Measurements from ENCODE around the gene OSBPL10.
A peak's percentile ranks its signal among the peaks of the same experiment; 100 is the strongest.

The OSBPL10 gene

DNA sequence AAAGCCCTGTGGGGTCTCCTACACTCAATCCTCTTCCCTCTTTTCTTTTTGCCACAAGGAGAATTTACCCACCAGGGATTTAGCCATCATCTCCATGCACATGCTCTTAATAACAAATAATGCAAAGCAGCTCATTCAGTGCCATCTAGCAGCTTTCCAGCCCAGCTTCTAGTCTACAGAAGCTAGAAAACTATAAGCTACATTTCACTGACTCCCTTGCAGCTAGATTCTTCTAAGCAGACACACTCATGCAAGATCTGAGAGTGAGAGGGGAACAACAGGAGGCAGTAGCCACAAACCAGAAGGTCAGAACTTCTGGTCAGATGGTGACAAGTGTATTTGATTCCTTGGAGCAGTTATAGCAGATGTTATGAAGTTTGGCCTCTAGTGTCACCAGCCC lies 25.5 kb downstream of the OSBPL10 start:
- no peak for DNase-seq

DNA sequence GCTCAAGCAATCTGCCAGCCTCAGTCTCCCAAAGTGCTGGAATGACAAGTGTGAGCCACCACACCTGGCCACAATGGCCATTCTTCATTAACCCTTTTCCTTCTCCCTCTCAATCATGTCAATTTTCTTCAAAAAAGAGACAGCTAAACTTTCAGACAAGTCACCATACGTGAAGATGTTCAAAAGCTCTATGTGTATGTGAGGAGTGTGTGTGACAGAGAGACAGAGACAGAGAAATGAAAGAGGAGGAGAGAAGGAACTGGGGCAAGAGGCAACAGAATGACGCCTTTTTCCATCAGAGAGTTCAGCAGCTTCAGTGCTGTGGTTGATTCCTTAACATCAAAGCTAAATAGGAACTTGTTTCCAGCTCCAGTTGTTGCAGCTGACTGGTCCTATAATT lies 27.4 kb downstream of the OSBPL10 start:
- no peak for DNase-seq

DNA sequence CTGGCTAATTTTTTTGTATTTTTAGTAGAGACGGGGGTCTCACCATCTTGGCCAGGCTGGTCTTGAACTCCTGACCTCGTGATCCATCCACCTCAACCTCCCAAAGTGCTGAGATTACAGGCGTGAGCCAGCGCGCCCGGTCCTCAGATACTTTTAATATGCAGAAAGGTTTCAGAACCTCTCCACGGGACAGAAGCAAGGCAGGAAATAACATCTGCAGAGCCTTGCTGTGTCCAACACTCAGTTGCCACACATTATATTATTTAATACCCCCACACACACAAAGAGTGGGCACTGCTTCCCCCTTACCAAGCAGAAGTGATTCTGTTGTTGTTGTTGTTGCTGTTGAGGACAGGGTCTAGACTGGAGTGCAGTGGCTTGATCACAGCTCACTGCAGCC lies 28.0 kb downstream of the OSBPL10 start:
- no peak for DNase-seq

DNA sequence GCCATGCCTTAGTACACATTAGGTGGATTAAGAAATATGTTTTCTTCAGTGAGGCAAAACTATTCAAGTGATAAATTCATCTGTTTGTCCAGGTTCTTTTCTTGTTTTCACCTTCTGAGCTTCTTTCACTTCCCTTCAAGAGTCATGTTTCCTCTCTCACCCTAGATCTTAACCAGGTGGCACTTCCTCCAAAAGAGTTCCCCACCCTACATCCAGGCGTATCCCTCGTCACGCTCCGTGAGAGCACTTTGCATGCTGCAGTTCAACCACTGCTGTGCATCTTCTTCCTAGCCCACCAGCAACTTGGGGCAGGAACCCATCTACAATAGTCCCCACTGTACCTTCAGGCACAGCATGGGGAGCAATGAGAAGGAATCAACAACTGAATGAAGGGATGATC lies 28.9 kb downstream of the OSBPL10 start:
- DNase-seq: no peak

DNA sequence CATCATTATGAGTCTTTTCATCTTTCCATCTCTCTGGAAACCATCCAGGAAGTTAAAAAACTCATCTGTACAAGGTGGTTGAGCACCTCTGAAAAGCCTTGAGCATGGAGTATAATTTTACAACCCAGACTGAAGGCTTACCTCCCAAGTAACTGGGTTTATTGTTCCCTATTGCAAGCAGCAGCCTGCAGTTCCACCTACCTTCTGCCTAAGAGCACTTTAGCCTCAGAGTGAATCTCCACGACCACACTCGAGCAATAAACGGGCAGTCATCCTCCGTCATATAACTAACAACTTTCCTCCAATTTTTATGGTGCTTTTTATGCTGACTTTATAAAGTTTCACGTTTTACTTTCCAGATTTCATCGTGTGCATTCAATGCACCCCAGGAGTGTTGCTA lies 32.8 kb downstream of the OSBPL10 start:
- no peak for DNase-seq

DNA sequence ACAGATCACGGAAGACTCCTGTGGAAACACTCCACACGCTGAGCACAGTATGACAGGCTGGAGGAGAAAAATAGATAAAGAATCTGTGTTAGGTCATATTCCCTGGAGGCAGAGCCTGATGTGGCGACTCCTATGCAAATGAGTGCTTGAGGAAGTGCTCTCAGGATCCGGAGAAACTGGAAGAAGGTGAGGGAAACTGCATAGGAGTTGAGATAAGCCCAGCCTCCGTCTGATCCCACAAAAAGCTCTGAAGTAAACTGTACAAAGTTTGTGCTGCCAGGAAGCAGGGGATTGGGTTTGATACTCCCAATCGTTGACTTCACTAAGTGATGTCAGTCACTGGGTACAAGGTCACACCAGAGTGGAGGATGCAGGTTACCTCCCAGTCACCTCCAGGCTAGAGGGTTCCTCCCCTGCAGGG lies 33.4 kb downstream of the OSBPL10 start:
- no peak for DNase-seq

DNA sequence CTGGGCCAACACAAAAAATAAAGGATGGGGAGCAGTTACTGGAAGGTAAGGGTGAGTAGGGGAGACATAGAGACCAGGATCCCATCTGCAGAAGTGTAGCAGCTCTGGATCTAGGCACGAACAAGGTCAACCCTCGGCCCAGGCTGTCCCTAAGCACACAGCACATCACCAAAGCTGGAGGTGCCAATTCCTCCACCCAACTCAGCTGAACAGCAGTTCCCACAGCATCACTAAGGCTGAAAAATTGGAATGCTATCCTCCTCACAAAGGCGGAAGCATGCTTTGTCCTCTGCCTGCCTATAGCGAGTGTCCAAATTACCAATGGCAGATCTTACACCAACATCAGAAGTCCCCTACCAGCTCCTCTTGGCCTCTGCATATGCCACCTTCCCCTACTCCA lies 33.9 kb downstream of the OSBPL10 start:
- no peak for DNase-seq

DNA sequence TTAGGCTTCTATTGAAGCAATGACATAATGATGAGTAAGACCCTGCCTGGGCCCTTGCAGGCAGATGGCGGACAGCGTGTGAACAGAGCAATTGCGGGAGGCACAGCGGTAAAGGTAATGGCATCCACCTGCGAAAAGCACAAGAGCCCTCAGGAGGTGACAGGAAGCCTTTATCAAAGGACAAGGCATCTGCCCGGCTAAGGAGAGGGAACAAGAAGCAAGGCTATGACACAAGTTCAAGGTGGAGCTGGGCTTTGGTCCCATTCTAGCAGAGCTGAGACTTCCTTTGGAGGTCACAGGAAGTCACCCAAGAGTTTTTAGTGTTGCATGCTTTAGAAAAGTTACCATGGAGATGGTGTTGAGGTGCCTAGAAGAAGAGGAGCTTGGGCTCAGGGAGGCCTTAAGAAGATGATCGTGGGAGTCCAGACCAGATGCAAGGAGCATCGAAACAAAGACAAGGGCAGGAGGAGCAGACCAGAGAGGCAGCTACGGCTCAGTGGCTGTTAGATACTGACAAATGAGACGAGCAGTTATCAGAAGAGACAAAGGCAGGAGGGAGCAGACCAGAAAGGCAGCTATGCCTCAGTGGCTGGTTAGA lies 34.5 kb downstream of the OSBPL10 start:
- no peak for DNase-seq

DNA sequence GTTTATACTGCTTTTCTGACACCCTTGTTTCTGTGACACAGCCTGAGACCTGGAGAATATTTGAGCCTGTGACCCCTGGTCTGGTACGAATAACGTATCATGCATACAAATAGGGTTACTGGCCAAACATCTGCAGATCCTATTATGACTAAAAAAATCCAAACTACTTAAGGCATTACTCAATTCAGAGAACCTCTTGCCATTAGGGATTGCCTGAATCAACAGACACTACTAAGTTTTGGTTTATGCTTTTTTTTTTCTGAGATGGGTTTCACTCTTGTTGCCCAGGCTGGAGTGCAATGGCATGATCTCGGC lies 35.4 kb downstream of the OSBPL10 start:
- no peak for DNase-seq

DNA sequence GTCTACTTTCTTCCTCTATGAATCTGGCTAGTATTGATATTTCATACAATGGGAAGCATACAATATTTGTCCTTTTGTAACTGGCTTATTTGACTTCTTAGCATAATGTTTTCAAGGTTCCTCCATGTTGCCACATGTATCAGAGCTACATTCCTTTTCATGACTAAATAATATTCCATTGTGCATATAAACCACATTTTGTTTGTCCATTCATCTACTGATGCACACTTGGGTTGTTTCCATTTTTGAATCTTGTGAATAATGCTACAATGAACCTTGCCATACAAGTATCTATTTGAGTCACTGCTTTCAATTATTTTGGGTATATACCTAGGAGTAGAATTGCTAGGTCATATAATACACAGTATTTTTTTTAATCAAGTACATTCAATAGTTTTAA lies 38.0 kb downstream of the OSBPL10 start:
- no peak for DNase-seq

DNA sequence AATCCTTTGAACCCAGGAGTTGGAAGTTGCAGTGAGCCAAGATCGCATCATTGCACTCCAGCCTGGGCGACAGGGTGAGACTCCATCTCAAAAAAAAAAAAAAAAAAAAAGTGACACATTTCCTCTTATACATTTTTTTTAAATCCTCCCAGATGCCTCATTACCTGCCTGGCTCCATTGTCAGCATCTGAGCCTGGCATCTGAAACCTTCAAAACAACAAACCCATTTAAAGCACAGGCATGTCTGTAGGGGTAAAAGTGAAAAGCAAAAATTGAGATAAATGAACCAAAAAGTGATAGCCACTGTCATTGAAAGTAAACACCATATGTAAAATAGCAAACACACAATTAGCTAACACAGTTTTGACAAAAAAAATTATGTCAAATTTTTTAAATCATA lies 38.6 kb downstream of the OSBPL10 start:
- no peak for DNase-seq

DNA sequence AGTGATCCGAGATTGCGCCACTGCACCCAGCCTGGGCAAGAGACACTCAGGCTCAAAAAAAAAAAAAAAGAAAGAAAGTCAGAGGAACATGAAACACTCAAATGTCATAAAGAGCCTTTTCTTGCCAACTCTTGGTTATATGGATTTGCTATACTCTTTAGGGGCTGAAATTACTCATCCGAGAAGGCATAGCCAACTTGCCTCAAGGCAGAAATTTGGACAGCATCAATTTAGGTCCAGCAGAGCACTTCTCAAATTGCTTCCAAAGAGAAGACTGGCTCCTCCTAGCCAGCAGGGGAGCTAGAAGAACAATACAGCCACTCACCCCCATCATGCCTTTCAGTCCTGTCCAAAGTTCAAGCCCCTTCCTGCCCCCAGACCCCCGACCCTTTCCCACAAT lies 43.8 kb downstream of the OSBPL10 start:
- no peak for DNase-seq

DNA sequence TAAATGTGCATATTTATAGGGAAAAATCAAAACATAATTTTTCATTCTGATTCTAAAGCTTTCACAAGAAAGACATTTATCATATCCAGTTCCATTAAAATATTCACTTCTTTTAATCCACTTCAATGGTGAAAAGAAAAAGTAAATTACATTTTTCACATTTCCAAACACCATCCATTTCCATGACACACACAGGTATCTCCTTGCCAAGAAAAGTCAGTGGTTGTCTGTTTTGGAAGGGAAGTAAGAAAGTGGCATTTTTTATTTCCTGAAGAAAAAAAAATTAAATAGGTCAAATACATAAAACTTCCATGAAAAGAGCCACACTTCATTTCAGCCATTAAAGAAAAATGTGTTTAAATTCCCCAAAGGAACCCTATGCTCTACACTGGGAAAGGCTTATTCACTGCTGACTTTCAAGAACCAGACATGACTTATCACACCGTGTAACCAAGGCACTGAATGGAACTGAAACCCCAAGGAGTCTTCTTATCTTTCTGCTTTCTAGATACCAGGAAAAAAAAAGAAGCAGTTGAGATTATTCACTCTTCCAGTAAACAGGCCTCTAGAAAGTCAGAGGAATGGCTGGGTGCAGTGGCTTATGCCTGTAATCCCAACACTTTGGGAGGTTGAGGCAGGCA lies 44.5 kb downstream of the OSBPL10 start:
- DNase-seq: peak; percentile 16

DNA sequence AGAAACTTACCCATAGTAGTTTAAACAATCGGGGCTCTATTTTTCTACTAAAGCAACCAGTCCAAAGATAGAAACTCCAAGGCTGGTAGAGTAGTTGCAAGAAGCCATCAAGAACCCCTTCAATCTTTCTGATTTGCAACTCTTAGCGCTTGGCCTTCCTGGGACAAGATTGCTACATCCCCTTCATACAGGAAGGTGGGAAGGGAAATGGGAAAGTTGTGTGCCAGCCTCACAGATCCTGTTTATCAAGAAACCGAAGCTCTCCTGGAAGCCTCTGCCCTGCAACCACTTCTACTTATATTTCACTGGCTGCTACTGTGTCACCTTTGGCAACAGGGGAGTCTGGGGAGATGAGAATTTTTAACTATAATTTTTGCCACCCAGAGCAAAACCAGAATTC lies 46.2 kb downstream of the OSBPL10 start:
- no peak for DNase-seq

DNA sequence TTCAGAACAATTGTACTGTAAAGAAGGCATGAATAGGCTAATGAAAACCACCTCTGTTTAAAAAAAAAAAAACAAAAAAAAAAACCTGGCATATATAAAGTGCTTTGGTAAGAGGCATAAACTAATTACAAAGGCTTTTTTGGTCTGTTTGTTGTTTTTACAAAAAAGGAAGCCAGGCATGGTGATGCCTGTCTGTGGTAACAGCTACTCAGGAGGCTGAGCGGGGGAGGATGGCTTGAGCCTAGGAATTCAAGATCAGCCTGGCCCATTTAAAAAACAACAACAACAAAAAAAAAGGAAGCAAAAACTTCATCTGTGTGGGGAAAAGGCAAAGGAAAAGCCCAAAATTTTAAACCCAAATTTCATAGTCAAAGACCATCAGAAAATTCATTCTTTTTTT lies 47.0 kb downstream of the OSBPL10 start:
- peak; percentile 28 for DNase-seq

DNA sequence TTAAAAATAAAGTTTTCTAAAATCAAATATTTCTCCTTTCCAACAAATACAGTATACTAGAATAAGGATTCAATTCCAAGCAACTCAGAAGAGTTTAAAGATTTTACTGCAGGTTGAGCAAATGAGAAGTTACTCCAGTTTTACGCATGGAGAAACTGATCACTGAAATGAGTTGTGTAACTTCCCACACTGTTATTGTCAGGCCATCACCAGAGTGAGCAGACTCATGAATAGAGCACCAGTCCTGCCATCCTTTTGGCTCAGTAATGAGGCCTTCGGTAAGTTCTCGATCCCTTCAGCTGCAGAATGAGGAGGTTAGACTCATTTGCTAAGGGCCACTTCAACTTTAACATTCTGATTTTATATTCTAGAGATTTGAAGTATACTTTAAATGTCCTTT lies 48.1 kb downstream of the OSBPL10 start:
- DNase-seq: no peak

DNA sequence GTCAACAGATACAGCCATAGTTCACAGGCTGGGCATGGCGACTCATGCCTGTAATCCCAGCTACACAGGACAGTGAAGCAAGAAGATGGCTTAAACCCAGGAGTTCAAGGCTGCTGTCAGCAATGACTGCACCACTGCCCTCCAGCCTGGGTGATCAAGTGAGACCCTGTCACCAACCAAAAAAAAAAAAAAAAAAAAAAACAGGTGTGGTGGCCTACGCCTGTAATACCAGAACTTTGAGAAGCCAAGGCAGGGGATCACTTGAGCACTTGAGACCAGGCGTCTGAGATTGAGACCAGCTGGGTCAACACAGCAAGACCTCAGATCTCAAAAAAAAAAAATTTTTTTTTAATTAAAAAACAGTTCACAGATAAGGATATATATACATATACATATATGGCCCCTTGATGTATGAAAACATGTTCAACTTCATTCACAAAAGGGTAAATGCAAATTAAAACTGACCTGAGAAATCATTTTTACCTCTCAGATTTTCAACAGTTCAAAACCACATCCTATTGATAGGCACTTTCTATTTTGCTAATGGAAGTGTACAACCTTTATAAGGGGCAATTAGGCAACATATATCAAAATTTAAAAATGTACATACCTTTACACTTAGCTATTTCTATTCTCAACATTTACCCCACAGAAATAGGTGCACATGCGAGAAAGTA lies 51.1 kb downstream of the OSBPL10 start:
- DNase-seq: no peak

DNA sequence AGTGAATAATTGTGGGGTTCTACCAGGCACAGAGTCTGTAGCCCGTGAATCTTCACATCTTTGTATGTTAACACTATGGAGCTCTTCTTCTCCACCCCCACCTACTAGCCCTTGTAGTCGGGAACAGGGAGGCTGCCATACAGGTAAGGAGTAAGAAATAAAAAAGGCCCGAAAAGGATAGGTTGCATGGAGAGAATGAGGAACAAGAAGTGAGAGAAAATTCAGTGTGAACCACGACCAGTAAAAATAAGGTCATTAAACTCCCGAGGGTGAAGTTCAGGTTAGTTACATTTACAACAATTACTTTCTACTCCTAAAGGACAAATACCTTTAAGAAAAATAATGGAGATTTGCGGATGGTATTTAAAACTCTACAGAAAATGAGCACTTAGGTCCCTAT lies 53.3 kb downstream of the OSBPL10 start:
- no peak for DNase-seq

DNA sequence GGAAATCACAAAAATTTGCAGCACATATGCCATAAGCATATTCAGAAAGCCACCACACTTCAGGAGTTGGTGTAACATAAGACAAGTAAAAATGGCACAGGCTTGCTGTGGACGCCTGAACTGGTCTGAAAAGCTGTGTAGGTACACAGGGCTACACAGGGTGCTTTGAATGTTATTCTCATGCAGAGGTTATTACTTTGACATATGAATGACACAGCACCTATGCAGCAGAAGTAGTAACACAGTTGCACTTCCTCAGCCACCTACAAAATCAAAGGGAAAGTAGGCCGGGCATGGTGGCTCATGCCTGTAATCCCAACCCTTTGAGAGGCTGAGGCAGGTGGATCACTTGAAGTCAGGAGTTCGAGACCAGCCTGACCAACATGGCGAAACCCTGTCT lies 54.5 kb downstream of the OSBPL10 start:
- no peak for DNase-seq

DNA sequence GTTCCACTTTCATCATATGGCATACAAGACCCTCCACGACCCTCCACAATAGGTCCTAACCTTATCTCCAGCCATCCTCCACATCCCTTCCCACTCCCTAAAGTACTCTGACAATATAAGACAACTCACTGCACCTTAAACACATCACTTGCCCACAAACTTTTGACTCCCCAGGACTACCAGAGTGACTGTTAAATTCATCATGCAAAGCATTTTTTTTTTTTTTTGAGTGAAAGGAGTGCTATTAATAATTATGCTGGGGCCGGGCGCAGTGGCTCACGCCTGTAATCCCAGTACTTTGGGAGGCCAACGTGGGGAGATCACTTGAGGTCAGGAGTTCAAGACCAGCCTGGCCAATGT lies 55.8 kb downstream of the OSBPL10 start:
- DNase-seq: no peak

DNA sequence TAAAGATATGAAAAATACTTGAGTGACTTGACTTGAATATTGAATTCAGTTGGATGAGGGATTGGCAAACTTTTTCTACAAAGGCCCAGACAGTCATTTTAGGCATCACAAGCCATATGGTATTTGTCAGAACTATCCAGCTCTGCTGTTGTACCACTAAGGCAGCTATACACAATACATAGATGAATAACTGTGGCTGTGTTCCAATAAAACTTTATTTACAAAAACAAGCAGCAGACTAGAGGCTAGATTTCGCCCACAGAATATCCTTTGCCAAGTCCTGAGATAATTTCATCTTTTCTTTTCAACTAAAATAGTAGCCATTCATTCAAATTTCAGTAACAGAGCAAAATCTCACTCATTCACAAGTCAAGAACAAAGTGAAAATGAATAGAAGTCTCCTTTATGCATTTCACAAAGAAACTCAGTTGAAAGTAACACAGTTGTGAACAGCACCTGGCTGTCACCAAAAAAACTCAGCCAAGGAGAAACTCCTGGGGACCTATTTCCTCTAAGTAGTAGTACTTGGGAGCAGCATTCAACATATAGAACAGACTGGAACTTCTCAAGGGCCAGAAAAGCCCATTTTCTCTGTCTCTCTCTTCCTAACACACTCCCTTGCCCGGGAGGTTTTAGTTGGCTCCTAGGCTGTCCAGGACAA lies 56.3 kb downstream of the OSBPL10 start:
- DNase-seq: no peak

DNA sequence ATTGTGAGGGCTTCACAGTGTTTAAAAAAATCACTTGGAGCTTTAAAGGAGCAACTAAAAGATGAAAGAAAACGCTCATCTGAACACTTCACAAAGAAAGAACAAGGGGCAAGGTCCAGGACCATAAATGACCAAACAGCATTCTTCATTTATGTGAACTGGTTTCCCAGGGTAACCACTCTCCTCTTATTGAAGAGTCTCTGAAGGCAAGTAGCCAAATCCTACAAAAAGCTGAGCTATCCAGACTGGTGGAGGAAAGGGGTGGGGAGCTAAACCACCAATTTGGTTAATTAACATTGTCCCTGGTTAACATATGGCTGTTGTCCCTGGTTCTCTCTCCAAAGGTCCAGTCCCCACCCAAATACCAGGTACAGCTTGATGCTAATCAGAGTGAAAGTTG lies 58.1 kb downstream of the OSBPL10 start:
- no peak for DNase-seq

DNA sequence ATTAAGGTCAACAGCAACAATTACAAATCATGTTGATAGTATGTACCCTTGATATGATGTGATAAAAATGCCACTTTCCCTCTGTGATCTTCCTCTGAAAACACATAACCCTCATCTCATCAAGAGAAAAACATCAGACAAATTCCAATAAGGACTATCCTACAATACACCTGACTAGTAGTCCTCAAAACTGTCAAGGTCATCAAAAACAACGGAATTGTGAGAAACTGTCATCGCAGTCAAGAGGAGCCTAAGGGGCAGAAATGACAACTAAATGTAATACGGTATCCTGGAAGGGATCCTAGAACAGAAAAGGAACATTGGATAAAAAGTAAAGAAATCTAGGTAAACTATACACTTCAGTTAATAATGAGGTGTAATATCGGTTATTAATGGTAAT lies 59.2 kb downstream of the OSBPL10 start:
- no peak for DNase-seq

DNA sequence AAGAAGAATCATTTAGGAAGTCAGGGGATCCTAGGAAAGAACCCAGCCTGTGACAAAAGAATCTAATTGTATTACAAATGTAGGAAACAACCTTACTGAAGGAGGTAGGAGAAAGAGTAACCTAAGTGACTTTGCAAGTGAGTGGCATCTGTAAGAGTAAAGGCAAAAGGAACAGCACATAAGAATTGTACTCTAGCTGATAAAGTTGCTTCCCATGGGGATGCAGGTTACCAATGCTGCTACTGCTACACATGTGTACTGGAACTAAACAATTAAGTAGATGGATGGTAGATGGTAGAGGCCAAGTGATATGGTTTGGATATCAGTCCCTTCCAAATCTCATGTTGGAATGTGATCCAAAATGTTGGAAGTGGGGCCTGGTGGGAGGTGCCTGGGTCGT lies 60.8 kb downstream of the OSBPL10 start:
- DNase-seq: no peak

DNA sequence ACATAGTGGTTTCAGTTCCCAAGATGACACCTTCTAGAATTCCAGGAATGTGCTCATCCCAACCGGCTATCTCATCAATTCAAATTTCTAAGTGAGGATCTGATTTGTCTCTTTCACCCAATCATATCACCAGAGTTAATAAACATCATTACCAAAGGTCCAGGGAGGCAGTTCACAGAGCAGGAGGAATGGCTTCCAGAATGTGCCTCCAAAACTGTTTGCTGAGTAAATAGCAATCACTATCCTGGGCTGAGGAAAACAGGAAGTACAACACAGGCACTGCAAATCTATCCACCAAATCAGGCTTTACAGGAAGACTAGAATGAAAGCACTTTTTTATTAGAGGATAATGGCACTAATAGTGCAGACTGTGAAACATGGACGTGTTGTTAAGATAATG lies 61.5 kb downstream of the OSBPL10 start:
- no peak for DNase-seq

Data from hematopoietic multipotent progenitor cell treated with erythropoietin and hydrocortisone succinate and interleukin-3 and kit ligand, for 4 days (in vitro differentiated cells).